ENCODE data around the gene UBE3D. TPM values are rescaled to one million over a fixed set of nuclear protein-coding genes. Genes with fewer than 3 reads are reported as not detected.

The UBE3D gene
- total RNA-seq, 4 donors from 2014 or later: 8.9 to 20.5 (median 13.1) TPM

GRCh38 chr6:83097675-83098074 lies 32.0 kb upstream of the UBE3D start:
- H3K27me3 ChIP-seq: no peaks in the 10 kb centered on the region
- no peaks in the 10 kb centered on the region for H3K4me1 ChIP-seq
- intact Hi-C loops (cut with DNase I; ENCODE audit: low total_unique reads): no loop called here
- no peak overlapping the region for H3K27ac ChIP-seq
- H3K9me3 ChIP-seq: no peaks in the 10 kb centered on the region
- no peak overlapping the region for H3K4me3 ChIP-seq
- H3K36me3 ChIP-seq: no peaks in the 10 kb centered on the region
- no peak for DNase-seq
- TF ChIP-seq CTCF (IDR thresholded peaks at IDR 0.05): no peak
- TF ChIP-seq POLR2A (IDR thresholded peaks at IDR 0.05): no peak

GRCh38 chr6:83097204-83097603 lies 31.6 kb upstream of the UBE3D start:
- Histone ChIP-seq H3K27me3 (no peaks in the 10 kb centered on the region), H3K36me3 (no peaks in the 10 kb centered on the region), H3K9me3 (no peaks in the 10 kb centered on the region), H3K4me3 (no peak overlapping the region), H3K27ac (peak overlapping the region in 1 of 2 donors; percentile 45), H3K4me1 (no peaks in the 10 kb centered on the region)
- TF ChIP-seq CTCF (IDR thresholded peaks at IDR 0.05): no peak
- DNase-seq: no peak
- intact Hi-C loops (cut with DNase I; ENCODE audit: low total_unique reads): no loop called here

- no peaks in the 10 kb centered on the region for H3K27me3 ChIP-seq
- H3K36me3 ChIP-seq: no peaks in the 10 kb centered on the region
- DNase-seq: no peak
- TF ChIP-seq CTCF (IDR thresholded peaks at IDR 0.05) (no peak), POLR2A (IDR thresholded peaks at IDR 0.05) (no peak)
- peak overlapping the region in 1 of 2 donors; percentile 45 for H3K27ac ChIP-seq
- intact Hi-C loops (cut with DNase I; ENCODE audit: low total_unique reads): no loop called here
- no peak overlapping the region for H3K4me3 ChIP-seq
- H3K9me3 ChIP-seq: no peaks in the 10 kb centered on the region
- H3K4me1 ChIP-seq: no peaks in the 10 kb centered on the region
Measured at GRCh38 chr6:83096791-83097190, 31.1 kb upstream of the UBE3D start.

GRCh38 chr6:83092756-83093399 lies 27.2 kb upstream of the UBE3D start:
- intact Hi-C loops (cut with DNase I; ENCODE audit: low total_unique reads): no loop called here
- Histone ChIP-seq H3K9me3 (no peaks in the 10 kb centered on the region), H3K27me3 (no peaks in the 10 kb centered on the region), H3K4me3 (no peak overlapping the region), H3K36me3 (no peaks in the 10 kb centered on the region), H3K4me1 (no peaks in the 10 kb centered on the region), H3K27ac (no peak overlapping the region)
- DNase-seq: no peak
- no peak for TF ChIP-seq POLR2A (IDR thresholded peaks at IDR 0.05)
- no peak for TF ChIP-seq CTCF (IDR thresholded peaks at IDR 0.05)

GRCh38 chr6:83086751-83087150 lies 21.1 kb upstream of the UBE3D start:
- intact Hi-C loops (cut with DNase I; ENCODE audit: low total_unique reads): no loop called here
- TF ChIP-seq POLR2A (IDR thresholded peaks at IDR 0.05) (no peak), CTCF (IDR thresholded peaks at IDR 0.05) (no peak)

More at GRCh38 chr6:83086751-83087150, 21.1 kb upstream of the UBE3D start:
- Histone ChIP-seq H3K27ac (no peak overlapping the region), H3K4me3 (no peak overlapping the region), H3K9me3 (no peaks in the 10 kb centered on the region), H3K36me3 (no peaks in the 10 kb centered on the region), H3K4me1 (no peaks in the 10 kb centered on the region), H3K27me3 (no peaks in the 10 kb centered on the region)
- no peak for DNase-seq

All from uterus (tissue), 4 donors.